Activated CD8-positive, alpha-beta memory T cell treated with anti-CD3 and anti-CD28 coated beads for 48 hours (primary cell): ENCODE data around the gene CAMSAP1.
A peak's percentile ranks its signal among the peaks of the same experiment; 100 is the strongest.
"Not testable (repeated sequence)": the region's sequence is repeated elsewhere in the genome, so short reads cannot be mapped to it uniquely, and the experiment has no call there.

Source experiments
- DNase-seq, 3 experiments: peaks; one replicate each; pipeline ENCODE4 v3.0.0-alpha.2; 2020; ENCODE audit warnings: low read depth in 2 of 3, low spot score in 2 of 3

Gene CAMSAP1, protein sequence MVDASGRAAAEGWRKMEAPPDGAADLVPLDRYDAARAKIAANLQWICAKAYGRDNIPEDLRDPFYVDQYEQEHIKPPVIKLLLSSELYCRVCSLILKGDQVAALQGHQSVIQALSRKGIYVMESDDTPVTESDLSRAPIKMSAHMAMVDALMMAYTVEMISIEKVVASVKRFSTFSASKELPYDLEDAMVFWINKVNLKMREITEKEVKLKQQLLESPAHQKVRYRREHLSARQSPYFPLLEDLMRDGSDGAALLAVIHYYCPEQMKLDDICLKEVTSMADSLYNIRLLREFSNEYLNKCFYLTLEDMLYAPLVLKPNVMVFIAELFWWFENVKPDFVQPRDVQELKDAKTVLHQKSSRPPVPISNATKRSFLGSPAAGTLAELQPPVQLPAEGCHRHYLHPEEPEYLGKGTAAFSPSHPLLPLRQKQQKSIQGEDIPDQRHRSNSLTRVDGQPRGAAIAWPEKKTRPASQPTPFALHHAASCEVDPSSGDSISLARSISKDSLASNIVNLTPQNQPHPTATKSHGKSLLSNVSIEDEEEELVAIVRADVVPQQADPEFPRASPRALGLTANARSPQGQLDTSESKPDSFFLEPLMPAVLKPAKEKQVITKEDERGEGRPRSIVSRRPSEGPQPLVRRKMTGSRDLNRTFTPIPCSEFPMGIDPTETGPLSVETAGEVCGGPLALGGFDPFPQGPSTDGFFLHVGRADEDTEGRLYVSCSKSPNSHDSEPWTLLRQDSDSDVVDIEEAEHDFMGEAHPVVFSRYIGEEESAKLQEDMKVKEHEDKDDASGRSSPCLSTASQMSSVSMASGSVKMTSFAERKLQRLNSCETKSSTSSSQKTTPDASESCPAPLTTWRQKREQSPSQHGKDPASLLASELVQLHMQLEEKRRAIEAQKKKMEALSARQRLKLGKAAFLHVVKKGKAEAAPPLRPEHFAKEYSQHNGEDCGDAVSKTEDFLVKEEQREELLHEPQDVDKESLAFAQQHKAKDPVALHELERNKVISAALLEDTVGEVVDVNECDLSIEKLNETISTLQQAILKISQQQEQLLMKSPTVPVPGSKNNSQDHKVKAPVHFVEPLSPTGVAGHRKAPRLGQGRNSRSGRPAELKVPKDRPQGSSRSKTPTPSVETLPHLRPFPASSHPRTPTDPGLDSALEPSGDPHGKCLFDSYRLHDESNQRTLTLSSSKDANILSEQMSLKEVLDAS (N-terminal part only)

DNA sequence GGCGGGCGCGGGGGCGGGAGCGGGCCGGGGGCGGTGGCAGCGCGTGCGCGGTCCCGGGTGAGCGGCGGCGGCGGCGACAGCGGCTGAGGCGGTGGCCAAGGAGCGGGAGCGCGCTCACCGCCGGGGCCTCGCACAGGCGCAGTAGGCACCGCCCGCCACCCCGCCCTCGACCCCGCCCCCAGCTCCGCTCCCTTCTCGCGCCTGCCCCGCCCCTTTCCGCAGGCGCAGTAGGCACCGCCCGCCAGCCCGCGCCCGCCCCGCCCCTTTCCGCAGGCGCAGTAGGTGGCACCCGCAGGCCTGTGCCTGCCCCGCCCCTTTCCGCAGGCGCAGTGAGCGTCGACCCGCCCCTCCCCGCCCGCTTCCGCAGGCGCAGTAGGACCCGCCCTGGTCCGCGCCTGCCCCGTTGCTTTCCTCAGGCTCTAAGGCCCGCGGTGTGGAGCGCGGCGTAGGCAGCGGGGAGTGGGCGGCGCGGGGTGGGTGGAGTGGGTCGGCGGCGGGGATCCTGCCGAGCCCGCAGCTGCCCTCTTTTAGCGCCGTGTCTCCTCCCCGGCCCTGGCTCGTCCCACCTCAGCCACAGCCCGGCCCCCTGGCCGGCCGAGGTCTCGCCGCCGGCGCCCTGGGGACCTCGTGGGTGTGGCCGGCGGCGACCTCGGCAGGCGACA lies at the start of gene CAMSAP1:
Gene CAMSAP1, minus strand, starts transcription at position 116 of the 662 bp plus-strand sequence. CDS start 387 bp downstream, outside the sequence.
- peak; percentile 79 to 92 (median 89) for DNase-seq

DNA sequence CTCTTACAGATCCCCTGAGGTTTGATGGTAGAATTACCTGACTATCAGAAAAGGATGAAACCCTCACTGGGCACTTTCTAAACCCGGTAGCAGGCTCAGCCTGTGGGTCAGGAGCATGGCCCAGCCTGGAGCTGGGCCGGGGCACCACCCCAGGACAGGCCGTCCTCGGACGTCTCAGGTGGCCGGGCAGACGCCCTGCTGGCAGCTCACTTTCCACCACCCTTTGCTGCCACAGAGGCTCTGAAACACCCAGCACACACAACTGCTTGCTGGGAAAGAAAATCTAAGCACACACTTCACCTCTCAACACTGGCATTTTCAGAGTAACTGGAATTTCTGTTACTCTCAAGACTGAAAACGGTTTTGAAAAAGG lies 49.4 kb upstream of the CAMSAP1 start:
- no peak for DNase-seq

DNA sequence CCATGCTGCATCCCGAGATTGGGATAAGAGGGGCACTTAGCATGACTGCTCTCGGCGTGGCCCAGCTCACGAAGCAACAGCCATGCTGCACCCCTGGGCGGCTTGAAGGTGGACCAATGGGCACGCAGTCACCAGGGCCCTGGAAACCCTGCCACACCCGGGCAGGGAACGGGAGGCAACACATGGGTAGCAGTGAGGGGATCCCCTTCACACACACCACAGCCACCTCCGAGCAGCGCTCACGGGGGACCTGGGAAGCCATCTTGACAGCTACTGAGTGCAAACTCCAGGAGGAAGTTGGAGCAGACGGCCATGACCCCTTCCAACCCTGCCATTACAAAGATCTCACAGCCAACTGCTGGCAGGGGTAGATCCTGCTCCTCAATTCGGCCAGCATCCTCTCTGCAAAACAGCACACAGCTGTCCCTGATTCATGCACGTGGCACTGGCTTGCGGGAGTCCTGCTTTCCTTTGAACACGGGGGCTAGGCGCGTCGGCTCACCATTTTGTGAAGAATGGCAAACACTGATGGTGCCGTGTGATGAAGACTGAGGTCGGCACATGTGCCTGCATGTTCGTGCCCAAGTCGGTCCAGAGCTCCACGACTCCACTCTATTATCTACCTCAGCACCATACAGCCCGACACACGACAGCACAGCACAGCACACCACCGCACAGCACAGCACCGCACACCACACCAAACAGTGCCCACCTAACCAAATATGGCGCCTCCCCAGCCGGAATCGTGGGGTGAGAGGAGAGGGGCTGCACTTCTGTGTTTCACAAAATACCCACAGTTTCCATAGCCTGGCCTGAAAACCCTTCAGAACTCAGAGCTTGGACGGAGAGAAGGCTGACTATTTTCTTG lies 48.8 kb upstream of the CAMSAP1 start:
- DNase-seq: no peak

DNA sequence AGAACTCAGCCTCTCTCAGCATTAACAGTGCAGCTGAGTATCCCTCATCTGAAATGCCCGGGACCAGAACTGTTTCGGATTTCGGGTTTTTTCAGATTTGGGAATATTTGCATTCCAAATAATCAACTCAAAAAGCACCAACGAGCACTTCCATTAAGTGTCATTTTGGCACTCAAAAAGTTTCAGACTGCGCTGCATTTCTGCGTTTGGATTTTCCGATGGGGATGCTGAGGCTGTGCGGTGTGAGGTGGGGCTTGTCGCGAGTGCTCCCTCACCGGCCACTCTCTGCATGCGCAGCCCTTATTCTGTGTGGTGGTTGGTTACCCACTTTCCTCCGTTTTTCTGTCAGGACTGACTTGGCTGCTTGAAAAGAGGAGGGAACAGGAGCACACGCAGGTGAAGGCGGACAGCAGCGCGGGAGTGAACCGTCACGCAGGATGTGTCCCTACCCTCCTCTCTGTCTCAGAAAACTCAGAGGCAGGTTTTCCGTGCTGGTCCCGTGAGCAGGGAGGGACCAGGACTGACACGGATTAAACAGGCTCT lies 45.4 kb upstream of the CAMSAP1 start:
- no peak for DNase-seq

DNA sequence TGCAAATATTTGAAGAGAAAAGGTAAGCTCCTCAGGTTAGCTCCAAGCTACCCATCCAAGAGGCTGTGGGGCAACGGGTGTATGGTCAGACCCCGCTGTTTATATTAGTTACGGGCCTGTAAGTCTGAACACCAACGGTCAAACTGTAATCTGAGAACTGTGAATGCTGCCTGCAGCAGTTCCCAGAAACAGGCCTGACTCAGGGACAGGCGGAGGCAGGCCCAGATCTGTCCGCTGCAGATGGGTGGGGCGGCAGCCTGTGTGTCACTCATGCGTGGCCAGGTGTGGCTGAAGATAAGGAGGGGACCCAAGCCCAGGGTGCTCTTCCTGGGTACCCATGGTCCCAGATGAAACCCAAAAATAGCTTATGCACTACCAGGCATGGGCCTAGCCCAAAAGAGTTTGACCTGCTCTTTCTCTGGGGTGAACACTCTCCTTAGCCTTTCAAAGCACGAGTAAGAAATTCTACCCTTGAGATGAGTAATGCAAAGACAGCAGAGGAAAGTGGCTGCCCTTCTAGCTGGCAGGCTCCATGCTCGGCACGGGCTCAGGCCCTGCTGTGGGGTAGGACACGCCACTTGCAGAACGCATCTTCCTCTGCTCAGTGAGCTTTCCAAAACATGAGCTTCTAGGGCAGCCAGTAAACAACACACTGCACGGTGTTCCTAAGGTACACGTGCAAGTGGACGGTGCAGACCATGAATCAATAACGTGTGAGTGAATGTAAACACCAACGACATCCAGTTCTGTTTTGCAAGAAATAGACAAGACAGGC lies 44.7 kb upstream of the CAMSAP1 start:
- no peak for DNase-seq

DNA sequence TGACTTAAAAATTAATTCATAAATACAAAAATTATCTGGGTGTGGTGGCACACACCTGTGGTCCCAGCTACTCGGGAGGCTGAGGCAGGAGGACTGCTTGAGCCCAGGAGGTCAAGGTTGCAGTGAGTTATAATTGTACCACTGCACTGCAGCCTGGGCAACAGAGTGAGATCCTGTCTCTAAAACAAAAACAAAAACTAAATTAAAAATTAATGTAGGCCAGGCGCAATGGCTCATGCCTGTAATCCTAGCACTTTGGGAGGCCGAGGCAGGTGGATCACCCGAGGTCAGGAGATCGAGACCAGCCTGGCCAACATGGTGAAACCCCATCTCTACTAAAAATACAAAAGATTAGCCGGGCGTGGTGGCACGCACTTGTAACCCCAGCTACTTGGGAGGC lies 44.0 kb upstream of the CAMSAP1 start:
- DNase-seq: not testable (repeated sequence)

DNA sequence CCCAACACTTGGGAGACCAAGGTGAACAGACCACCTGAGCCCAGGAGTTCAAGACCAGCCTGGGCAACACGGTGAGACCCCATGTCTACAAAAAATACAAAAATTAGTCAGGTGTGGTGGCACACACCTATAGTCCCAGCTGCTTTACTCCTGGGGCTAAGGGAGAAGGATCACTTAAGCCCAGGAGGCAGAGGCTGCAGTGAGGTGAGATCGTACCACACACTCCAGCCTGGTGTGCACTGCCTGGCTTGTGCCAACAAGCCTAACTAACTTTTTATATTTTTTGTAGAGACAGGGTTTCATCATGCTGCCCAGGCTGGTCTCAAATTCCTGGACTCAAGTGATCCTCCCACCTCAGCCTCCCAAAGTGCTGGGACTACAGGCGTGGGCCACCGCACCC lies 43.5 kb upstream of the CAMSAP1 start:
- not testable (repeated sequence) for DNase-seq

DNA sequence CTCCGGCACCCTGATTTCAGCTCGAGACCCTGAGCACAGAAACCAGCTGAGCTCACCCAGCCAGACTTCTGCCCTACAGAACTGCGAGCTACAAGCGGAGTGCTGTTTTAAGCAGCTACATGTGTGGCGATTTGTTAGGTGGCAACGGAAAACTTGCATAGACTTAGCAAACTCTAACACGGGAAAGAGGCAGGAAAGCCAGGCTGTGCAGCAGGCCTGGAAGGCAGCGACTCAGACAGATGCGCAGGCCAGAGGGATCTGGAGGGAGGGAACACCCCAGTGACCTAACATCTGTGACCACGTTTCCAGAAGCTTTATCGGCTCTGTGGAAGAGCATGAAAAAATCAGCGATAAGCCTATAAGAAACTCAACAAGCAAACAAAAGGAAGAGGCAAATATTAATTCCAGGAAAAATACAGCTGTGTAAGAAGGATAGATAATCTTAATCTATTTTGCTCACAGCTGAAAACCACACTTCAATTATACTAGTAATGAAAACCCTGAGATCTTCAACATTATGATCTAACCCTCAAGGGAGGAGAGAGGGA lies 42.9 kb upstream of the CAMSAP1 start:
- no peak for DNase-seq

DNA sequence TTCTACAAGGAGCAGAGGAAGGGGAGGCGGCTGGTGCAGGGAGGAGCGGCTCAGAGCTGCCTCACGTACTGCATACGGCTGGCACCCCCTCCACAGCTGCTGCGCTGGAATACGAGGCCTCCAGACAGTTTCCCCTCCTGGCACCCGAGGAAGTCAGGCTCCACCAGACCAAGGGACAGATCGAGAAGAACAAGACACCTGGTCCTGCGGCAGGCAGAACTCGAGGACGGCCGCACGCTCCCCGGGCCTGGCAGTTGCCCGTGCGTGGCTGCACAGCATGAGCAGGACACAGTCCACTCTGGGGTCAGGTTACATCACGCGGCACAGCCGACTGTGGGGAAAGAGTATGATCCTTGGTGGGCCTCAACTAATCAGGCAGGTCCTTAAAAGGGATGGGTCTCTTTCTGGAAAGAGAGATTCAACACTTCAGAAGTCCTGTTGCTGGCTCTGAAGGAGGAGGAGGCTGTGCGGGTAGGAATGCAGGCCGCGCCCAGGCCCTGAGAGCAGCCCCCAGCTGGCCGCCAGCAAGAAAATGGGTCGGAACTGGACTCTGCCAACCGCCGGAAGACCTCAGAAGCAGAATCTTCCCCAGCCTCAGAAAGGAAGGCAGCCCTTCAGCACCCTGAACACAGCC lies 42.3 kb upstream of the CAMSAP1 start:
- DNase-seq: no peak

DNA sequence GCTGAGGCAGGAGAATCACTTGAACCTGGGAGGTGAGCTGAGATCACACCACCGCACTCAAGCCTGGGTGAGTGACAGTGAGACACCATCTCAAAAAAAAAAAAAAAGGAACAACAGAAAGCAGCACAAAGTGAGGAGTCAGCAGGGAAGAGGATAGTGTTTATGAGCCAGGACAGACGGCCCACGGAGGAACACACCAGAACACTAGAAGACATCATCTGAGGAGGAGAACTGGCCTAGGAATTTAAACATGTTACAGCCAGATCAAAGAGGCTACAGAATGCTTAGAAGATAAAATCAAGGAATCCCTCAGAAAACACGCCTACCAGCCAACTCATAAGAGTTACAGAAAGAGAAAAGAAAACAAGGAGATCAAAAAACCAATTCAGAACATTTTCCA lies 41.6 kb upstream of the CAMSAP1 start:
- DNase-seq: no peak

DNA sequence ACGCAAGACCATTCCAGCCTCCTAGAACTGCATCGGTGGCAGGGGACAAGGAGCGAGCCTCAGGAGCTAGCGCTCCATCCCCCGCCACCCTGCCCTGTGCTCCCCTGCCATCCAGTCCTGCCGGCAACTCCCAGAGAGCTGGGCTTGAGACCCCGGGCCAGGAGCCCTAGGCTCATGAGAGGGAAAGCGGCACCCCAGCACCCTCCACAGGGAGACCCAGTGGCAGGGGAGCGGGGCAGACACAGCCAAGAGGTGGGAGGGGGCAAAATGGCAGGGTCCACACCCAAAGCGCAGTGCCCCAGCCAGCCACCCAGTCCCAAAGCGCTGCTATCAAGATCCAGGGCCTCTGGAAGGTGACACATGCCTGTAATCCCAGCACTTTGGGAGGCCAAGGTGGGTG lies 41.1 kb upstream of the CAMSAP1 start:
- DNase-seq: no peak

DNA sequence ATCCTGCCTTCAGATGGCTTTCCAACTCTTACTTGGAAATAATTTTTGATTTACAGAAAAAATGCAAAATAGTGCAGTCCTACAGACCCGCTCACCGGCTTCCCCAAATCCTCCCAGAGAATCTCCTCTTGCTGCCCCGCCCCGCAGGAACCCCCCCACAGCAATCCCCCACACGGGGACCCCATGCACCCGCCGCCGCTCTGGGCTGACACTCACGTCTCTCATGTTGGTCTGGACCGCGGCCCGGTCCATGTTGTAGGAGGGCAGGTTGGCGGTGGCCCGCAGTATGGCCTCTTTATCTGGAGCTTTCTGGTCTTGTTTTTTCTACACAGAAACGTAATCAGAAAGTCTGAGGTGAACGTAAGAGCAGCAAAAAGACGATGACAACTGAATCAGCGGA lies 40.2 kb upstream of the CAMSAP1 start:
- no peak for DNase-seq

DNA sequence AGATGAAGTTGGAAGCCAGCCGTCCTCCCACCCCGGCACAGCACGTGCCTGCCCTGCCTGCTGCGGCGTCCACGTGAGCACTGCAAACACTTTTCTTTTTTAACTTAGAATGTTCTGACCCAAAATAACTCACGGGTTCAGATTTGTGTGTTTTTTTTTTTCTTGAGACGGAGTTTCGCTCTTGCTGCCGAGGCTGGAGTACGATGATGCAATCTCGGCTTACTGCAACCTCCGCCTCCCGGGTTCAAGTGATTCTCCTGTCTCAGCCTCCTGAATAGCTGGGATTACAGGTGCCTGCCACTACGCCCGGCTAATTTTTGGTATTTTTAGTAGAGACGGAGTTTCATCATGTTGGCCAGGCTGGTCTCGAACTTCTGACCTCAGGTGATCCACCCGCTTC lies 39.8 kb upstream of the CAMSAP1 start:
- DNase-seq: not testable (repeated sequence)

DNA sequence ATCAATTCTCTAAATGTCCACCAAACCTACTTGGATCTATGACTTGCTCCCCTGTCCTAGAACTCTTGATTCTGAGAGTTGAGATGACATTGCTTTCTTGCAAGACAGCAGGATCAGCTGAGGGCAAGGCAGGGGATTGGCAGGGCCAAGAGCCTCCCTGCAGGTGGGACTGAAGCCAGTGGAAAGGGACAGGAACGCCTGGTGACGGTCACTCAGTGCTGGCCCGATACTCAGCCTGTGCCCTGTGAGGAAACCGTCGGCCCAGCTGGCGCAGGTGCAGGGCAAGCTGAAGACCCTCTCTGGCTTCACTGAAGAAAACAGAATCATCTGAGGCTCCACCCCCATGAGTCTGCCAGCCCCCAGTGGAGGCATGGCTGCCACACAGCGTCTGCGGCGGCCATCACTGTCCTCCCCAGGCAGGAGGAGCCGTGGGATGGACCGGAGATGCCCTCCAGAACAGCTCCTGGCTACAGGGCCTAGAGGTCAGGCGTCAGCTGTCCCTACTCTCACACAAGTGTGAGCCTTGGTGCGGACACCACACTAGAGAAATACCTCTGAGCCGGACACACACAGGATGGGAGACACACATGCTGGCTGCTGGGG lies 39.1 kb upstream of the CAMSAP1 start:
- no peak for DNase-seq

DNA sequence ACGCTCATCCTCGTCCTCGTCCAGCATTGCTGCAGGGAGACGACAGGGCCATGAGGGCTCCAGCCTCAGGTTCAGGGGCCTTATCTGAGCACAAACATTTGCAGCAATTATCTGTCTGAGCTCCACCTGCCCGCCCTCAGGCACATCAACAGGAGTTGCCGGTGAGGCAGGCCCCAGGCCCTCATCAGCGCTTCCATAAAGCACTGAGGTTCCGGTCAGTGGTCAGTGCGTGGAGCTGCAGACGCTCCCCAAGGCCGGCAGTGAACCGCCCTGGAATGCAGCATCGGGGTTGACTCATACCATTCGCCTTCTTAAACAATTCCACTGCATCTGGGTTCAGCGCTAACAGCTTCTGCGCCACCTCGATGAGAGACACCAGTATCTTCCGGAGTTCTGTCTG lies 38.6 kb upstream of the CAMSAP1 start:
- DNase-seq: no peak

DNA sequence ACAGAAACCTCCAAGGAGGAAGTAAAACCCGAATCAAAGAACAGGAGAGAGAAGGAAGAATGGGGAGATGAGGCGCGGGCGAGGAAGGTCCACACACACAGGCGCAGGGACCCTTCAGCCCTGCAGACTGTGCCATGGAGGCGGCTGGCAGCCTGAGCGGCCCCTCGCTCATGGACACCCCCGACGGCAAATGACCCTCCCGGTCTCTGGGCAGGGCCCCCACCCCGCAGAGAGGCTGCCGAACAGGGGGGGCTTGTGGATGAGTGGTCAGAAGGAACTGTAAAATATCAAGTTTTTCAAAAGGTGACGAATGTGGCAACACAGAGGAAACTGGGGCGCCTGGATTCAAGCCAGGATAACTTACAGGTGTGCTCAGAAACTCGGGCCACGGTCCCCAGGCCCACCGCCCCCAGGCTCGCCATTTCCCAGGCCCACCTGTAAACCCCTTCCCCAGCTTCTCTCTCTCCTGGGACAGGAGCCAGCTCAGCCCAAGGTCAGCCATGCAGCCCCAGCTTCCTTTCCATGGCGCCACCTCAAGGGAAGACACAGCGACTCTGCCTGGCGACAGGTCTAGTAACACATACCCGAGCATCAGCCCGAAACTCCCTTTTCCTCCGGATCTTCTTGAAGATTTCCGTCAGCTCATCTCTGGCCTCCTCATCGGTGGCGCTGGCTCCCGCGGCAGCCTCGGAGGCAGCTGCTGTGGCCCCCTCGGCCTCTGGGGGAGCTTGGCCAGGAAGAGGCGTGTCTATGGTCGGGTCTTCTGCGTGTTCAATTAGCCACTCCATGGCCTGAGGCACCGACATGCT lies 37.3 kb upstream of the CAMSAP1 start:
- DNase-seq: no peak

DNA sequence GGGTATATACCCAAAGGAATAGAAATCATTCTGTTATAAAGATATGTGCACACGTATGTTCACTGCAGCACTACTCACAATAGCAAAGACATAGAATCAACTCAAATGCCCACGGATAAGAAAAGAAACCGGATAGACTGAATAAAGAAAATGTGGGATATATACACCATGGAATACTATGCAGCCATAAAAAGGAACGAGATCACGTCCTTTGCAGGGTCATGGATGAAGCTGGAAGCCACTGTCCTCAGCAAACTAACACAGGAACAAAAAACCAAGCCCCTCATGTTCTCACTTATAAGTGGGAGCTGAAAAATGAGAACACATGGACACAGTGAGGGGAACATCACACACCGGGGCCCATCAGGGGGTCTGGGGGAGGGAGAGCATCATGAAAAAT lies 36.3 kb upstream of the CAMSAP1 start:
- not testable (repeated sequence) for DNase-seq
